Keratinocyte (primary cell): Measurements from ENCODE around the gene CPEB2. TPM values are rescaled to one million over a fixed set of nuclear protein-coding genes. Genes with fewer than 3 reads are reported as not detected.

Experiments used
- DNase-seq: peaks from one replicate; pipeline ENCODE4 v3.0.0-alpha.2; 2011; ENCODE audit warnings: low read depth, missing footprints, low spot score
- FAIRE-seq: peaks from 2 replicates; lab custom pipeline; 2011; peaks lifted over from hg19 to GRCh38; lab: Jason Lieb, UNC
- H2AFZ ChIP-seq: 2 replicates; pipeline ENCODE4 v1.6.0; 2012; ENCODE audit warnings: low read length, control low read depth, inconsistent platforms; ENCODE audit not compliant: control insufficient read depth
- H3K27ac ChIP-seq: 2 replicates; pipeline ENCODE4 v1.5.1; 2011; ENCODE audit warnings: low read length; ENCODE audit not compliant: control insufficient read depth, insufficient read depth
- H3K27me3 ChIP-seq: 3 replicates; pipeline ENCODE4 v1.6.0; 2011; ENCODE audit warnings: low read length; ENCODE audit not compliant: control insufficient read depth, insufficient read depth; ENCODE audit errors: extremely low read depth
- H3K36me3 ChIP-seq, 2 experiments: 2 replicates in 1 of 2; 3 replicates in 1 of 2; pipeline ENCODE4 v1.5.1; 2011; ENCODE audit warnings: low read length in 2 of 2, mild to moderate bottlenecking in 1 of 2; ENCODE audit not compliant: control insufficient read depth in 2 of 2, insufficient read depth in 2 of 2; ENCODE audit errors: extremely low read depth in 1 of 2
- H3K4me1 ChIP-seq: 3 replicates; pipeline ENCODE4 v1.5.1; 2011; ENCODE audit warnings: low read length; ENCODE audit not compliant: control insufficient read depth, insufficient read depth; ENCODE audit errors: extremely low read depth
- H3K4me2 ChIP-seq: 3 replicates; pipeline ENCODE4 v1.6.0; 2011; ENCODE audit warnings: low read depth, low read length; ENCODE audit not compliant: control insufficient read depth, insufficient read depth; ENCODE audit errors: extremely low read depth
- H3K4me3 ChIP-seq, 3 experiments: fragments of 200-600 bp in 1 of 3; sonication (generic) in 1 of 3; 2 replicates in 2 of 3; 3 replicates in 1 of 3; pipeline ENCODE4 v1.5.1; 2011 to 2016; ENCODE audit warnings: low read length in 3 of 3, mild to moderate bottlenecking in 3 of 3, control low read depth in 2 of 3, inconsistent platforms in 1 of 3, low read depth in 1 of 3, mixed read lengths in 1 of 3, mixed run types in 1 of 3, moderate library complexity in 1 of 3; ENCODE audit not compliant: control insufficient read depth in 2 of 3, insufficient read depth in 2 of 3; ENCODE audit errors: extremely low read depth in 1 of 3
- H3K79me2 ChIP-seq: 2 replicates; pipeline ENCODE4 v1.6.0; 2012; ENCODE audit warnings: low read length; ENCODE audit not compliant: control insufficient read depth, insufficient read depth
- H3K9ac ChIP-seq: 3 replicates; pipeline ENCODE4 v1.6.0; 2011; ENCODE audit warnings: low read length; ENCODE audit not compliant: control insufficient read depth, insufficient read depth; ENCODE audit errors: extremely low read depth
- H3K9me1 ChIP-seq: 3 replicates; pipeline ENCODE4 v1.6.0; 2011; ENCODE audit warnings: low read length; ENCODE audit not compliant: control insufficient read depth, insufficient read depth; ENCODE audit errors: extremely low read depth
- H3K9me3 ChIP-seq: 2 replicates; pipeline ENCODE4 v1.5.1; 2012; ENCODE audit warnings: low read depth, low read length; ENCODE audit not compliant: control insufficient read depth
- H4K20me1 ChIP-seq: 3 replicates; pipeline ENCODE4 v1.6.0; 2011; ENCODE audit warnings: low read length; ENCODE audit not compliant: control insufficient read depth, insufficient read depth; ENCODE audit errors: extremely low read depth
- CTCF ChIP-seq, 3 experiments: IDR thresholded peaks in 1 of 3; conservative IDR thresholded peaks in 1 of 3; optimal IDR thresholded peaks in 1 of 3; 2 replicates in 2 of 3; 3 replicates in 1 of 3; pipeline versions ENCODE3 to v1.5.1; 2011; ENCODE audit warnings: low read length in 3 of 3, mild to moderate bottlenecking in 3 of 3, moderate library complexity in 2 of 3, control low read depth in 1 of 3, inconsistent platforms in 1 of 3; ENCODE audit not compliant: insufficient read depth in 2 of 3; ENCODE audit errors: extremely low read depth in 1 of 3
- EZH2 ChIP-seq: IDR thresholded peaks from one replicate; pipeline ENCODE4 v1.6.1; 2012; ENCODE audit warnings: inconsistent platforms, mild to moderate bottlenecking, low read length, moderate library complexity
- dilution Hi-C: fragments of 300-500 bp; cut with MboI; formaldehyde crosslinking; loops from one replicate; pipeline ENCODE4 v1.7.0; 2020; ENCODE audit warnings: low sequenced_read_pairs; ENCODE audit not compliant: extremely low pct_ligation_motif_present
- polyA plus RNA-seq, 5 experiments: library from polyadenylated mRNA; depleted of rRNA in 3 of 5; stranded (reverse) in 3 of 5; stranded (forward) in 1 of 5; unstranded in 1 of 5; fragments of >200 nt; gene quantifications; 1 replicate in 1 of 5; 2 replicates in 3 of 5; 3 replicates in 1 of 5; pipeline versions ENCODE4 v1.2.1 to v1.2.3, GENCODE V29; 2011 to 2012; ENCODE audit warnings: missing spikeins in 2 of 5, low read depth in 1 of 5, low replicate concordance in 1 of 5

The CPEB2 gene
- polyA plus RNA-seq, 1 donor (not counting 4 experiments of a cell fraction or from before 2014, with no cell fraction given), result 15.1 TPM

- Histone ChIP-seq H3K4me1 (no peaks in the 10 kb centered on the region), H3K9ac (no peak overlapping the region), H3K9me1 (no peaks in the 10 kb centered on the region), H3K36me3 (no peaks in the 10 kb centered on the region), H3K4me3 (no peak overlapping the region), H3K4me2 (no peak overlapping the region), H3K27ac (no peak overlapping the region), H2AFZ (no peak overlapping the region), H3K9me3 (no peaks in the 10 kb centered on the region), H3K27me3 (no peaks in the 10 kb centered on the region), H4K20me1 (no peaks in the 10 kb centered on the region), H3K79me2 (no peaks in the 10 kb centered on the region)
- DNase-seq (no peak), FAIRE-seq (no peak)
- dilution Hi-C loops, result no loop called here
- TF ChIP-seq EZH2 (no peak), CTCF (optimal IDR thresholded peaks at IDR 0.05 in 1 of 3, IDR thresholded peaks at IDR 0.05 in 1 of 3, conservative IDR thresholded peaks at IDR 0.05 in 1 of 3; ENCODE audit: extremely low read depth in 1 of 3, insufficient read depth in 2 of 3, low read length in 3 of 3) (no peak)
Measured at GRCh38 chr4:14961292-14961691, 41.0 kb upstream of the CPEB2 start.

- TF ChIP-seq EZH2 (no peak), CTCF (optimal IDR thresholded peaks at IDR 0.05 in 1 of 3, IDR thresholded peaks at IDR 0.05 in 1 of 3, conservative IDR thresholded peaks at IDR 0.05 in 1 of 3; ENCODE audit: extremely low read depth in 1 of 3, insufficient read depth in 2 of 3, low read length in 3 of 3) (no peak)
- dilution Hi-C loops, result no loop called here
- Histone ChIP-seq H3K4me2 (no peak overlapping the region), H3K27me3 (no peaks in the 10 kb centered on the region), H3K9ac (no peak overlapping the region), H3K79me2 (no peaks in the 10 kb centered on the region), H4K20me1 (no peaks in the 10 kb centered on the region), H2AFZ (no peak overlapping the region), H3K4me3 (no peak overlapping the region), H3K4me1 (no peaks in the 10 kb centered on the region), H3K9me1 (no peaks in the 10 kb centered on the region), H3K36me3 (no peaks in the 10 kb centered on the region), H3K27ac (no peak overlapping the region), H3K9me3 (no peaks in the 10 kb centered on the region)
- FAIRE-seq, result peak; percentile 36
- DNase-seq, result no peak
Measured at GRCh38 chr4:14965071-14965470, 37.2 kb upstream of the CPEB2 start.
